Activated CD8-positive, alpha-beta memory T cell treated with anti-CD3 and anti-CD28 coated beads for 4 hours (primary cell): ENCODE measurements around the gene APOBEC3C.
"Not testable (repeated sequence)": the region's sequence is repeated elsewhere in the genome, so short reads cannot be mapped to it uniquely, and the experiment has no call there.

Source experiments
- DNase-seq, 2 donors: peaks; one replicate each; pipeline ENCODE4 v3.0.0-alpha.2; 2020; ENCODE audit warnings: low read depth in 2 of 2

Gene APOBEC3C

DNA sequence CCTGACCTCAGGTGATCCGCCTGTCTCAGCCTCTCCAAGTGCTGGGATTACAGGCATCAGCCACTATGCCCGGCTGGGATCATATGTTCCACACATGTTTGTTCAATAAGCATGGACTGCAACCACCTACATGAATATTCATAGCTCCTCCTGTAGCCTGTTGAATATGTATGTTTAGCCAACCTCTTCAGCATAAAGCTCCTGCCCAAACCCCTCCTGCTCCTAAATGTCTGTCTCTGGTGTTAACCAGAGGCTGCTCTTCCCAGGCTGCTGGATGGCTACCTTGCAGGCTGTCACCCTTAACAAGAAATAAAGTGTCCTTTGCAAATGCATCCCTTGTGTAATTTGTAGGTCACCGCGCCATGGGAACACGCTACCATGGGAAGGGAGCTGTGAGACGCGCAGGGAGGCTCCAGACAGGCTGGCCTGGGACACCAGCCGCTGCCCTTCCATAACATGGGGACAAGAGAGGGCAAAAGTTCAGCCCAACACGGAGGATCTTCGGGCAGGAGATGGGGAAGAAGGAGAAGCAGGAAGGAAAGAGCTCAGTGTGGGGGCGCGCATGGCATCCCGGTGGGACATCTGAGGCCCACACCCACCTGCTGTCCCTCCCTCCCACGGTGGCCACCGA, 6.1 kb downstream of the APOBEC3C start:
- not testable (repeated sequence) for DNase-seq

DNA sequence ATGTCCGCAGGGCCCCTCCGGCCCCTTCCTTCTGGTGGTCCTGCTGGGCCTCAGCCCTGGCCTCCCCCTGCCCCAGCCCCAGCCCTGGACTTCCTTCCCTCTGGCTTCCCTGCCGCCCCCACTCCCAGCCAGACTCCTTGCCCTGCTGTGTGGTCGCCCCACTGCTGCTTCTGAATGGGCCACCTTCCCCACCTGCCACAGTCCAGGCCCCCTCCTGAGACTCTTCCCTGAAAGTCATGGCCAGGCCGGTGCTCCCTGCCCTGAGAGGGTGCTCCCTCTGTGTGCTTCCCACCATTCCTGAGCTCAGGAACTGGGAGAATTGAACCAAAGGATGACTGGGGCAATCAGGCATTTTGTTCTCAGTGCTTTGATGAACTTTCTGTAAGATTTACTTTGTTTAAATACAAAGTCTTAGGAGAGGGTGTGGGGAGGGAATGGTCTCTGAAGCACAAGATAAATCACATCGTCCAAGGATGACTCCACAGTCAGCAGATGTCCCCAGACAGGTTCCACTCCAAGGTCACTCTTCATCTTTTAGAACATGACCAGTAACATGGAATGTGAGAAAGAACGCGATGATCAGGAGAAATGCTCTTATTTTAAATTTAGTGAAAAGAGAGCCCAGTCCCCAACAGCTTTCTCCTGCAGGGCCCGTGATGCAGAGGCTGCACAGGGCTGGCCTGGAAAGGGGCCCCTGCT, 7.6 kb downstream of the APOBEC3C start:
- DNase-seq, result no peak

DNA sequence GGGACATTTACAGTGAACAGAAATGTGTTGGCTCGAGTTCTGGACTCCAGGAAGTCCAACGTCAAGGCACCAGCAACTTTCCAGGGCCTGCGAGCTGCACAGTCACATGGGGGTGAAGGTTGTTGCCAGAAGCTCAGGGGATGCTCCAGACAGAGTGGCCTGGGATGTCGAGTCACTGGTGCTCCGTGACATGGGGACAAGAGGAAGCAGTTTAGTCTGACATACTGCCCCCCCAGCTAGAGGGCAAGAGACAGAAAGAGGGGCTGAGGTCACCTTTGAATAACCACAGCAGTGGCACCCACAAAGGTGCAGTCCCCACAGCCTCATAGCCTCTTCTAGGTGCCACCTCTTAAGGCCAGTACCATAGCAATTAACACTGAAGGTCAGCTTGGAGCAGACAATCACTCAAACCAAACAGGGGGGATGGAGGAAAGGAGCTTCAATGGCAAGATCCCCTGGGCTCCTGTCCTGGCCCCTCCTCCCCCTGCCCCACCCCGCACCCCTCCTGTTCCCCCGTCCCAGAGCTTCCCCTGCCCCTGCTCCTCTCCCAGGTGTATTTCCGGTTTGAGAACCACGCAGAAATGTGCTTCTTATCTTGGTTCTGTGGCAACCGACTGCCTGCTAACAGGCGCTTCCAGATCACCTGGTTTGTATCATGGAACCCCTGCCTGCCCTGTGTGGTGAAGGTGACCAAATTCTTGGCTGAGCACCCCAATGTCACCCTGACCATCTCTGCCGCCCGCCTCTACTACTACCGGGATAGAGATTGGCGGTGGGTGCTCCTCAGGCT, 10.7 kb downstream of the APOBEC3C start:
- DNase-seq, result no peak

DNA sequence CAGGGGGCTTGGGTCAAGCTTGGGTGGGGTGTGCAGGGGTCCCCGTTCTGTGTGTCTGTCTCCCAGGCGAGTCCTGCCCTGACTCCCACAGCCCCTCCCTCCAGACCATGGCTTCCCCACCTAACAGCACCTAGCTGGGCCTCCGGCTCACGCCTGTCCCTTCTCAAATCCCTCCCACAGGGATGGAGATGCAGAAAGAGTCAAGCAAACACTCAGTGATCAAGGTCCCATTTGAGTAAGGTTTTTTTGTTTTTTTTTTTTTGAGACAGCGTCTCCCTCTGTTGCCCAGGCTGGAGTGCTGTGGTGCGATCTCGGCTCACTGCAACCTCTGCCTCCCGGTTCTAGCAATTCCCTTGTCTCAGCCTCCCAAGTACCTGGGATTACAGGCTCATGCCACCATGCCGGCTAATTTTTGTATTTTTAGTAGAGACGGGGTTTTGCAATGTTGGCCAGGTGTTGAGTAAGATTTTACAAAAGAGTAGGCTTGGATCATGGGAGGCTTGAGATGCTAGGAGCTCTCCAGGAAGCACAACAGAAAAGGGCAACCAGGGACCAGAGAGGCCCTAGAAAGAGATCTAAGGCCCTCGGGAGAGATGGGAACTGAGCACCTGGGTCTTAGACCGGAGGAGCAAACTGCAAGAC, 12.6 kb downstream of the APOBEC3C start:
- DNase-seq, result no peak

DNA sequence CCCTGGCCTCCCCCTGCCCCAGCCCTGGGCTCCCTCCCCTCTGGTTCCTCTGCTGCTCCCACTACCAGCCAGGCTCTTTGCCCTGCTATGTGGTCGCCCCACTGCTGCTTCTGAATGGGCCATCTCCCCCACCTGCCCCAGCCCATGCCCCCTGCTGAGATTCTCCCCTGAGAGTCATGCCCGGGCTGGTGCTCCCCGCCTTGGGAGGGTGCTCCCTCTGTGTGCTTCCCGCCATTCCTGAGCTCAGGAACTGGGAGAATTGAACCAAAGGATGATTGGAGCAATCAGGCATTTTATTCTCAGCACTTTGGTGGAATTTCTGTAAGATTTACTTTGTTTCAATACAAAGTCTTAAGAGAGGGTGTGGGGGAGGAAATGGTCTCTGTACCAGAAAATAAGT, 13.7 kb downstream of the APOBEC3C start:
- no peak for DNase-seq

DNA sequence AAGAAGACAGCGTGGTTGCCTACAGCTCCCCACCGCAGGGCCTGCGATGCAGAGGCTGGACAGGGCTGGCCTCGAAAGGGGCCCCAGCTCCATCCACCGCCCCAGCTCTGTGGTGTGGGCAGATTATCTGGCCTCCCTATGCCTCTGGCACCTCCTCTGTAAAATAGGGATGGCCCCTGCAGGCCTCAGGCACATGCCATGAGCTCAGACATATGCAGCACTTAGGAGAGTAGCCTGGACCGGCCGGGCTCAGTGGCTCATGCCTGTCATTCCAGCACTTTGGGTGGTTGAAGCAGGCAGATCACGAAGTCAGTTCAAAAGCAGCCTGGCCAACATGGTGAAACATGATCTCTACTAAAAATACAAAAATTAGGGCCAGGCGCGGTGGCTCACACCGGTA, 14.2 kb downstream of the APOBEC3C start:
- no peak for DNase-seq

DNA sequence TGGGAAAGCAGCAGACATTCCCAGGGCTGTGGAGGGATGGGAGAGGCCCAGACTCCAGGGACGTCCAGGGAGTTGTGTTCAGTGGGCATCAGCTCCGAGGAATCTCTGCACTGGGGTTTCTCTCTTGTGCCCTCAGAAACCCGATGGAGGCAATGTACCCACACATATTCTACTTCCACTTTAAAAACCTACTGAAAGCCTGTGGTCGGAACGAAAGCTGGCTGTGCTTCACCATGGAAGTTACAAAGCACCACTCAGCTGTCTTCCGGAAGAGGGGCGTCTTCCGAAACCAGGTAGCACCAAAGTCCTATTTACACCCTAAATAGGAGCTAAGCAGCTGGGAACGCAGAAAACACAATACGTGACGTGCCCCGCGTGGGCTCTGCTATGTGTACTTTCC, 15.2 kb downstream of the APOBEC3C start:
- no peak for DNase-seq

GRCh38 chr22:39030705-39031104, 16.6 kb downstream of the APOBEC3C start:
- DNase-seq, result no peak

DNA sequence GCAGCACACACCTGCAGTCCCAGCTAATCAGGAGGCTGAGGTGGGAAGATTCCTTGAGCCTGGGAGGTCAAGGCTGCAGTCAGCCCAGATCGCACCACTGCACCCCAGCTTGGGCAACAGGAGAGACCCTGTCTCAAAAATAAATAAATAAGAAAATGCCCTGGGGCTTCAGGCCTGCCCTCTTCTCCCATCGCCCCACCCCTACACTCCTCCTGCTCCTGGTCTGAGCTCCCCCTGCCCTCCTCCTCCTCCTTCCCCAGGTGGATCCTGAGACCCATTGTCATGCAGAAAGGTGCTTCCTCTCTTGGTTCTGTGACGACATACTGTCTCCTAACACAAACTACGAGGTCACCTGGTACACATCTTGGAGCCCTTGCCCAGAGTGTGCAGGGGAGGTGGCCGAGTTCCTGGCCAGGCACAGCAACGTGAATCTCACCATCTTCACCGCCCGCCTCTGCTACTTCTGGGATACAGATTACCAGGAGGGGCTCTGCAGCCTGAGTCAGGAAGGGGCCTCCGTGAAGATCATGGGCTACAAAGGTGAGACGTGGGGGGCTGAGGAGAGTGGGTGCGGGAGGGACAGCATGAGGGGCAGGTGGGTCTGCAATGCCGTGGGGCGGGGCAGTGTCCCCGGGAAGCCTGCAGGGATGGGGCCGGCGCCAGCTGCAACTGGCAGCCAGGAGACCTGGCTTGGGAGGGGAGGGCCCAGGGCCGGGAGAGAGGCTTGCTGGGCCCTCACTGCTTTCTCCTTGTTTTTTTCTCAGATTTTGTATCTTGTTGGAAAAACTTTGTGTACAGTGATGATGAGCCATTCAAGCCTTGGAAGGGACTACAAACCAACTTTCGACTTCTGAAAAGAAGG, 17.6 kb downstream of the APOBEC3C start:
- not testable (repeated sequence) for DNase-seq

DNA sequence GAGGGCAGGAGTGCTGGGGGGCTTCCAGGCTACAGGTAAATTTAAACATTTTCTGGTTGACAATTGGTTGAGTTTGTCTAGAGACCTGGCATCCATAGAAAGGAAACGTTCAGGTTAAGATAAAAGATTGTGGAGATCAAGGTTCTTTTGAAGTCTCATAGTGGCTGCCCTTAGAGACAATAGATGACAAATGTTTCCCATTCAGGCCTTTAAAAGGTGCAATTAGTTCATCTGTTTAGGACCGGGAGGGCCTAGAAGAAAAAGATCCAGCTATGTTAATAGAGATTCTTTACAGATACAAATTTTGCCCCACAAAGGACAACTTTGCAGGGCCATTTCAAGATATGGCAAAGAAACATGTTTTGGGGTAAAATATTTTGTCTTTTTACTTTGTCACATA, 23.0 kb downstream of the APOBEC3C start:
- not testable (repeated sequence) for DNase-seq

DNA sequence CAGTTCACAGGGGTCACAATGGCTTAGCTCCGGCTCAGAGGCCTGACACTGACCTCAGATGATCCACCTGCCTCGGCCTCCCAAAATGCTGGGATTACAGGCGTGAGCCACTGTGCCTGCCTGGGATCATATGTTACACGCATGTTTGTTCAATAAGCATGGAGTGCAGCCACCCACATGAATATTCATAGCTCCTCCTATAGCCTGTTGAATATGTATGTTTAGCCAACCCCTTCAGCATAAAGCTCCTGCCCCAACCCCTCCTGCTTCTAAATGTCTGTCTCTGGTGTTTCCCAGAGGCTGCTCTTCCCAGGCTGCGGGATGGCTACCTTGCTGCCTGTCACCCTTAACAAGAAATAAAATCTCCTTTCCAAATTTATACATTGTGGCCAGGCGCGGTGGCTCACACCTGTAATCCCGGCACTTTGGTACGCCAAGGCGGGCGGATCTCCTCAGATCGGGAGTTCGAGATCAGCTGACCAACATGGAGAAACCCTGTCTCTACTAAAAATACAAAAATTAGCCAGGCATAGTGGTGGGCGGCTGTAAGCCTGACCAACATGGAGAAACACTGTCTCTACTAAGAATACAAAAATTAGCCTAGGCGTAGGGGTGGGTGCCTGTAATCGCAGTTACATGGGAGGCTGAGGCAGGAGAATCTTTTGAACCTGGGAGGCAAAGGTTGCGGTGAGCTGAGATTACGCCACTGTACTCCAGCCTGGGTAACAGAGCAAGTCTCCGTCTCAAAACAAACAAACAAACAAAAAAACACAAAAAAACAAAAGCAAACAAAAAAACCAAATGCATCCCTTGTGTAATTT, 25.5 kb downstream of the APOBEC3C start:
- no peak for DNase-seq

- not testable (repeated sequence) for DNase-seq
These were observed 26.1 kb downstream of the APOBEC3C start for GRCh38 chr22:39040155-39040537.

DNA sequence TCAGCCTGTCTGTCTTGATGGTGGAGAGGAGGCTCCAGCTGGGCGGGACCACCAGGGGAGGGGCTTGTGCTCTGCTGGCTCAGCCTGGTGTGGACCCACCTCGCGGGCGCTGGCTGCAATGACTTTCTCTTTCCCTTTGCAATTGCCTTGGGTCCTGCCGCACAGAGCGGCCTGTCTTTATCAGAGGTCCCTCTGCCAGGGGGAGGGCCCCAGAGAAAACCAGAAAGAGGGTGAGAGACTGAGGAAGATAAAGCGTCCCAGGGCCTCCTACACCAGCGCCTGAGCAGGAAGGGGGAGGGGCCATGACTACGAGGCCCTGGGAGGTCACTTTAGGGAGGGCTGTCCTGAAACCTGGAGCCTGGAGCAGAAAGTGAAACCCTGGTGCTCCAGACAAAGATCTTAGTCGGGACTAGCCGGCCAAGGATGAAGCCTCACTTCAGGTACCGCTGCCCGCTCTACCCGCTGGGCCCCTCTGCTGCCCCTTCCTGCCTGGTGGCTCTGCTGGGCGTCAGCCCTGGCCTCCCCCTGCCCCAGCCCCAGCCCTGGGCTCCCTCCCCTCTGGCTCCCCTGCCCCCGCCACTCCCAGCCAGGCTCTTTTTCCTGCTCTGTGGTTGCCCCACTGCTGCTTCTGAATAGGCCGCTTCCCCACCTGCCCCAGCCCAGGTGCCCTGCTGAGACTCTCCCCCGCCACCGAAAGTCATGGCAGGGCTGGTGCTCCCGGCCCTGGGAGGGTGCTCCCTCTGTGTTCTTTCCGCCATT, 26.7 kb downstream of the APOBEC3C start, which contains the start of gene APOBEC3F:
Gene APOBEC3F (plus strand): TSS at position 327 of the 759 bp plus-strand sequence. CDS start 97 bp downstream, at position 424.
- DNase-seq, result peak; percentile 57 to 61

- DNase-seq, result no peak
These were observed 27.9 kb downstream of the APOBEC3C start for GRCh38 chr22:39041908-39042307.

GRCh38 chr22:39043063-39043462, 29.0 kb downstream of the APOBEC3C start:
- DNase-seq, result not testable (repeated sequence)

DNA sequence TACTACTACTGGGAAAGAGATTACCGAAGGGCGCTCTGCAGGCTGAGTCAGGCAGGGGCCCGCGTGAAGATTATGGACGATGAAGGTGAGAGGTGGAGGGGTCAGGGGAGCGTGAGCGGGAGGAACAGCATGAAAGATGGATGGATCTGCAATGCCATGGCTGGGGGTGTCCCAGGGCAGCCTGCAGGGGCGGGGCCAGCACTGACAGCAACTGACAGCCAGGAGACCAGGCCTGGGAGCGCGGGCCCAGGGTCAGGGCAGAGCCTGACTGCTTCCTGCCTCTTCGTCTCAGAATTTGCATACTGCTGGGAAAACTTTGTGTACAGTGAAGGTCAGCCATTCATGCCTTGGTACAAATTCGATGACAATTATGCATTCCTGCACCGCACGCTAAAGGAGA, 31.1 kb downstream of the APOBEC3C start:
- DNase-seq, result not testable (repeated sequence)

DNA sequence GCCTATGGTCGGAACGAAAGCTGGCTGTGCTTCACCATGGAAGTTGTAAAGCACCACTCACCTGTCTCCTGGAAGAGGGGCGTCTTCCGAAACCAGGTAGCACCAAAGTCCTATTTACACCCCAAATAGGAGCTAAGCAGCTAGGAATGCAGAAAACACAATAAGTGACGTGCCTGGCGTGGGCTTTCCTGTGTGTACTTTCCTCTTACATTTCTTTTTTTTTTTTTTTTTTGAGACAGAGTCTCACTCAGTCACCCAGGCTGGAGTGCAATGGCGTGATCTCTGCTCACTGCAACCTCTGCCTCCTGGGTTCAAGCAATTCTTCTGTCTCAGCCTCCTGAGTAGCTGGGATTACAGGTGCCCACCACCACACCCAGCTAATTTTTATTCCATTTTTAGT, 35.4 kb downstream of the APOBEC3C start:
- DNase-seq, result not testable (repeated sequence)

- DNase-seq, result not testable (repeated sequence)
These were observed 37.9 kb downstream of the APOBEC3C start for GRCh38 chr22:39051844-39052495.

DNA sequence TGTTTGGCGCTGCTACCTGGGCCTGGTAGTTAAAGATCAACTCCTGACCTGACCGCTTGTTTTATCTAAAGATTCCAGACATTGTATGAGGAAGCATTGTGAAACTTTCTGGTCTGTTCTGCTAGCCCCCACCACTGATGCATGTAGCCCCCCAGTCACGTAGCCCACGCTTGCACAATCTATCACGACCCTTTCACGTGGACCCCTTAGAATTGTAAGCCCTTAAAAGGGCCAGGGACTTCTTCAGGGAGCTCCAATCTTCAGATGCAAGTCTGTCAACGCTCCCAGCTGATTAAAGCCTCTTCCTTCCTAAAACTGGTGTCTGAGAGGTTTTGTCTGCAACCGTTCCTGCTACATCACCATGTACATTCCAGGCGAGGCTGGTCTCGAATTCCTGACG, 41.6 kb downstream of the APOBEC3C start:
- DNase-seq, result no peak
